ENCODE data around the gene DPP6. TPM values are rescaled to one million over a fixed set of nuclear protein-coding genes. Genes with fewer than 3 reads are reported as not detected.

DPP6 gene
- total and polyA plus RNA-seq, 2 of the 8 experiments (the other 6 are each of a cell fraction or from before 2014, with no cell fraction given): 4.7 to 6.8 TPM

DNA sequence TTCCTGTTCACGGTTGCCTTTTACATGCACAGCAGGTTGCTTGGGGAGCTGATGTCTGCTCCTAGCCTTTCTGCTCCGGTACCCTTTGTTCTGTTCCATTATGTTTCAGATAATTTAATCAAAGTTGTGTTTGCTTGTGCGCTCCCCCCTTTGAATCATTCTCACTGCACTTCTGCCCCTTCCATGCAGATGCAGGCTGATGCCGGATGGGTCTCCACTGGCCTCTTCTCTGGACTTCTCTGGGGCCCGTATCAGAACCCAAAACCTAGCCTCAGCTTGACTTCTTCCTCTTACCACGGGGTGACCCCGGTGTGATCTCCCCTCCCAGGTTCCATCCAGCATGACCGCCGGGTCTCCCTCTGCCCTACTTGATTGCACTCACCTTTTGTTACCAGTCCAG is 272.0 kb downstream of the DPP6 start:
- H3K4ac ChIP-seq (replicated peaks; ENCODE audit: insufficient read length, low read depth, low read length): no peak overlapping the region
- no peak overlapping the region for H3K23ac ChIP-seq (ENCODE audit: insufficient read length)
- H2BK20ac ChIP-seq (ENCODE audit: low read length): no peak overlapping the region
- no peak overlapping the region for H4K8ac ChIP-seq (ENCODE audit: extremely low read depth, insufficient read depth, low read length)
- no peak overlapping the region for H3K14ac ChIP-seq (ENCODE audit: insufficient read length)
- no peak overlapping the region for H4K91ac ChIP-seq (replicated peaks; ENCODE audit: insufficient read length, low read length)
- H3K9me3 ChIP-seq (ENCODE audit: insufficient read depth in 2 of 2, low read depth in 1 of 2, low read length in 1 of 2): no peaks in the 10 kb centered on the region
- no peaks in the 10 kb centered on the region for H3K23me2 ChIP-seq (ENCODE audit: low read depth, low read length)
- no peaks in the 10 kb centered on the region for H3K79me1 ChIP-seq (ENCODE audit: low read depth, low read length)
- H3K4me3 ChIP-seq (ENCODE audit: extremely low read depth in 1 of 4, insufficient read depth in 2 of 4, low read depth in 3 of 4, low read length in 4 of 4): no peak overlapping the region
- no peak overlapping the region; the same call in 1 of the 2 replicates for H2BK12ac ChIP-seq (ENCODE audit: low read depth, low read length)
- no peak overlapping the region for H4K5ac ChIP-seq (ENCODE audit: insufficient read length, low read depth, low read length)
- no peak for TF ChIP-seq RFX5 (IDR thresholded peaks at IDR 0.05; ENCODE audit: borderline replicate concordance, low read depth, low read length)
- no peak for TF ChIP-seq RAD21 (IDR thresholded peaks at IDR 0.05 in 1 of 2, conservative IDR thresholded peaks at IDR 0.05 in 1 of 2; ENCODE audit: low read depth in 2 of 2, low read length in 2 of 2)
- TF ChIP-seq CTCF (IDR thresholded peaks at IDR 0.05; ENCODE audit: control extremely low read depth in 1 of 3, insufficient read depth in 1 of 3, low read depth in 1 of 3, low read length in 3 of 3): no peak
- H3K18ac ChIP-seq (ENCODE audit: extremely low read depth, low read length): no peak overlapping the region
- H2BK5ac ChIP-seq (ENCODE audit: low read depth, low read length): no peak overlapping the region
- H3K56ac ChIP-seq (replicated peaks; ENCODE audit: insufficient read length, low read depth, low read length): no peak overlapping the region
- FAIRE-seq: no peak
- WGBS, 2 experiments (ENCODE audit: extremely low coverage in 1 of 2, insufficient coverage in 1 of 2, insufficient read length in 1 of 2, insufficient replicate concordance in 2 of 2, low coverage in 1 of 2, low lambda C conversion rate in 2 of 2, missing lambda C conversion rate in 1 of 2): 87% methylated on average over 9 of the region's 9 CpGs; no CpG with 5 or more reads in 1 of the 2 experiments
- no peaks in the 10 kb centered on the region for H3K79me2 ChIP-seq (ENCODE audit: control insufficient read depth in 1 of 2, insufficient read depth in 2 of 2, low read length in 2 of 2)
- no peaks in the 10 kb centered on the region for H4K20me1 ChIP-seq (replicated peaks in 1 of 2; ENCODE audit: control insufficient read depth in 1 of 2, insufficient read depth in 2 of 2, low read length in 2 of 2)
- POLR2A ChIA-PET (ENCODE audit: partially characterized antibody): no interaction called here
- no peak overlapping the region for H3K4me2 ChIP-seq (ENCODE audit: insufficient read depth in 1 of 2, low read depth in 2 of 2, low read length in 2 of 2)
- H3K27me3 ChIP-seq (replicated peaks in 1 of 4; ENCODE audit: control insufficient read depth in 3 of 4, extremely low read depth in 1 of 4, insufficient read depth in 3 of 4, low read length in 3 of 4): no peaks in the 10 kb centered on the region
- H2AFZ ChIP-seq (ENCODE audit: low read length): no peak overlapping the region
- CTCF ChIA-PET (ENCODE audit: partially characterized antibody): interaction anchor here (0.6 to 1.5 kb wide), 2 partner anchors 41 to 124 kb away, joined by 3 read pairs; no protein-coding TSS in a partner anchor
- DNase-seq (ENCODE audit: low read depth in 1 of 2, low spot score in 2 of 2): no peak
- peaks cover 0 to 4% (median under 1%) of the 10 kb centered on the region in 4 experiments; a peak in 3 of 7 replicates for H3K4me1 ChIP-seq (replicated peaks in 1 of 4; ENCODE audit: control insufficient read depth in 3 of 4, insufficient read depth in 4 of 4, low read length in 3 of 4)
- no peak overlapping the region for H2BK120ac ChIP-seq (replicated peaks; ENCODE audit: low read depth, low read length)
- H2AK5ac ChIP-seq (ENCODE audit: low read depth, low read length): no peak overlapping the region
- H2BK15ac ChIP-seq (ENCODE audit: low read length): 0 out of 2 replicates have a peak overlapping the region, but pooled peaks have one; percentile 12
- H3K9ac ChIP-seq (replicated peaks in 1 of 4; ENCODE audit: extremely low read depth in 1 of 4, low read depth in 3 of 4, low read length in 3 of 4): no peak overlapping the region
- H3K36me3 ChIP-seq (ENCODE audit: control insufficient read depth in 2 of 4, insufficient read depth in 4 of 4, low read length in 3 of 4): no peaks in the 10 kb centered on the region; a peak in 1 of 8 replicates
- H3K27ac ChIP-seq (ENCODE audit: low read depth, low read length): no peak overlapping the region
